ENCODE measurements around the gene MPG. TPM values are rescaled to one million over a fixed set of nuclear protein-coding genes. Genes with fewer than 3 reads are reported as not detected.

The MPG gene
- total RNA-seq, 1 donor from 2014 or later, result 42.5 TPM

- Histone ChIP-seq H3K4me3 (no peak overlapping the region), H3K27ac (no peak overlapping the region), H3K9me3 (no peaks in the 10 kb centered on the region), H3K4me1 (peaks cover 28% of the 10 kb centered on the region), H3K36me3 (peaks cover 52% of the 10 kb centered on the region), H3K27me3 (no peaks in the 10 kb centered on the region)
- DNase-seq (no peak), ATAC-seq (no peak)
- intact Hi-C loops (cut with DNase I), result no loop called here
- no peak for TF ChIP-seq CTCF (IDR thresholded peaks at IDR 0.05)
These were observed 10.6 kb downstream of the MPG start for GRCh38 chr16:88613-89012.

GRCh38 chr16:89391-90302, 11.6 kb downstream of the MPG start:
- DNase-seq (no peak), ATAC-seq (no peak)
- peaks cover 52% of the 10 kb centered on the region for H3K36me3 ChIP-seq
- H3K4me1 ChIP-seq, result peaks cover 18% of the 10 kb centered on the region
- no peaks in the 10 kb centered on the region for H3K9me3 ChIP-seq
- intact Hi-C loops (cut with DNase I), result no loop called here
- TF ChIP-seq CTCF (IDR thresholded peaks at IDR 0.05), result no peak
- H3K27ac ChIP-seq, result no peak overlapping the region
- no peak overlapping the region for H3K4me3 ChIP-seq
- H3K27me3 ChIP-seq, result no peaks in the 10 kb centered on the region

DNA sequence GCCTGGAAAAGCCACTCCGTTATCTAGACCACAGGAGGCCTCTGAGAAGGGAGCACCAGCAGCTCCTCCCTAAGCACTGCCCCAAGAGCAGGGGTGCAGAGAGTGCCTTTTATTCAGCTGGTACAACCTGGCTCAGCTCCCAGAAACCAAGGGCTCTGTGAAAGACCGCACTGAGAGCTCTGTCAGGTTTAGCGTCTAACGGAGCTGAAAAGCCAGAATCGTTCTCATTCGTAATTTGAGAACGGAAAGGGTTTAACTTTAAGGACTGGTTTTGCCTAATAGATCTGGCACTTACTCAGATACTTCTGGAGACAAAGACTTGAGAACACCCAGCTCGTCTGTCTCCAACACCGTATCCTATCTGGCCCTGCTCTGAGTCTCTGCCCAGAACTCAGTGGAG, 13.5 kb downstream of the MPG start:
- Histone ChIP-seq H3K4me3 (no peak overlapping the region), H3K27ac (peak overlapping the region; percentile 6), H3K27me3 (no peaks in the 10 kb centered on the region), H3K36me3 (peaks cover 40% of the 10 kb centered on the region), H3K9me3 (no peaks in the 10 kb centered on the region), H3K4me1 (peaks cover 1% of the 10 kb centered on the region)
- ATAC-seq, result no peak
- no peak for TF ChIP-seq CTCF (IDR thresholded peaks at IDR 0.05)
- intact Hi-C loops (cut with DNase I), result no loop called here
- no peak for DNase-seq

GRCh38 chr16:92431-93339, 14.7 kb downstream of the MPG start:
- DNase-seq (no peak), ATAC-seq (no peak)
- intact Hi-C loops (cut with DNase I), result no loop called here
- TF ChIP-seq CTCF (IDR thresholded peaks at IDR 0.05), result no peak
- peaks cover 10% of the 10 kb centered on the region for H3K4me1 ChIP-seq
- H3K27ac ChIP-seq, result no peak overlapping the region
- no peaks in the 10 kb centered on the region for H3K9me3 ChIP-seq
- no peak overlapping the region for H3K4me3 ChIP-seq
- peaks cover 30% of the 10 kb centered on the region for H3K36me3 ChIP-seq
- no peaks in the 10 kb centered on the region for H3K27me3 ChIP-seq

DNA sequence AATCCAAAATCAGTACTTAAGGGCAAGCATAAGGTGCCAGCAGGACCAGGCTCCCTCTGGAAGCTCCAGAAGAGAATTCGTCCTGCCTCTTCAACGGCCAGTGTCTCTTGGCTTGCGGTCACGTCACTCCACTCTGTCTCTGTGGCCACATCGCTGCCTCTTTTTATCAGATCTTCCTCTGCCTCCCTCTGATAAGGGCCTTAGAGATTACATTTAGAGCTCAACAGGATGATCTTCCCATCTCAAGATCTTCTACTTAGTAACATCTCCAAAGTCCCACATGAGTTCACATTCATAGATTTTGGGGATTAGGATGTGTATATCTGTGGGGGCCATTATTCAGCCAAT, 16.9 kb downstream of the MPG start:
- no peaks in the 10 kb centered on the region for H3K9me3 ChIP-seq
- H3K4me1 ChIP-seq, result peaks cover 10% of the 10 kb centered on the region
- no peaks in the 10 kb centered on the region for H3K27me3 ChIP-seq
- intact Hi-C loops (cut with DNase I), result no loop called here
- ATAC-seq (no peak), DNase-seq (no peak)
- H3K36me3 ChIP-seq, result peaks cover 14% of the 10 kb centered on the region
- H3K4me3 ChIP-seq, result no peak overlapping the region
- H3K27ac ChIP-seq, result no peak overlapping the region
- TF ChIP-seq CTCF (IDR thresholded peaks at IDR 0.05), result no peak

All from upper lobe of right lung (tissue), 1 donor.